Panc1 (cell line): ENCODE results near the gene MORN1.

Source experiments
- POLR2AphosphoS5 ChIP-seq: IDR thresholded peaks from 2 replicates; pipeline ENCODE4 v1.6.1; 2012; ENCODE audit warnings: mild to moderate bottlenecking, low read depth, low read length, moderate library complexity
- SIN3A ChIP-seq: IDR thresholded peaks from 2 replicates; pipeline ENCODE4 v1.6.1; 2012; ENCODE audit warnings: low read depth, mild to moderate bottlenecking, low read length, moderate library complexity, borderline replicate concordance; ENCODE audit not compliant: insufficient read depth
- TCF7L2 ChIP-seq: IDR thresholded peaks from 2 replicates; pipeline ENCODE4 v1.6.1; 2011; ENCODE audit warnings: mild to moderate bottlenecking, low read depth, low read length, inconsistent platforms
- TF ChIP-seq, protein P1 (sequence below): fragments of 450-650 bp; IDR thresholded peaks from 2 replicates; pipeline ENCODE4 v1.5.1; 2017; ENCODE audit warnings: mild to moderate bottlenecking
- TF ChIP-seq, protein P2 (sequence below), 2 experiments: IDR thresholded peaks; 2 replicates each; pipeline ENCODE4 v1.6.1; 2011 to 2012; ENCODE audit warnings: low read depth in 2 of 2, control low read depth in 1 of 2, low read length in 1 of 2, mild to moderate bottlenecking in 1 of 2, moderate library complexity in 1 of 2; ENCODE audit not compliant: insufficient read depth in 1 of 2

DNA sequence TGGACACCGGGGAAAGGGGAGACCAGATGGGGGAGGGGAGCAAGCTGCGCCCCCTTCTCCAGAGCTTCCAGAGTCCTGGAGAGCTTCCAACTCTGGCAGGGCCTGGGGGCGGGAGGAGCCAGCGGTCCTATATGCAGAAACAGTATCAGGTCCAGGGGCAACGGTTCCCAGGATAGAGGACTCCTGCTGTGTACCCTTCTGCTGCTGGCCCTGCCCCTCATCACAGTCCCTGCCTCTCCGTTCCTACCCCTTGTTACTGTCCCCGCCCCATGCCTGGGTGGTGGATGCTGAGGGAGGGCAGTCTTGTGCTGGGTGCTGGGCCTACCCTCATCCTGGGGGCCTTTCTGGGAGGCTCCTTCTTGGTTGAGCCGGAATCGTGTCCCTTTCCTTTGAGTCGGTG is 40.2 kb upstream of the MORN1 start:
- TF ChIP-seq TCF7L2 (no peak), SIN3A (no peak), POLR2AphosphoS5 (no peak)
- TF ChIP-seq, protein P1, sequence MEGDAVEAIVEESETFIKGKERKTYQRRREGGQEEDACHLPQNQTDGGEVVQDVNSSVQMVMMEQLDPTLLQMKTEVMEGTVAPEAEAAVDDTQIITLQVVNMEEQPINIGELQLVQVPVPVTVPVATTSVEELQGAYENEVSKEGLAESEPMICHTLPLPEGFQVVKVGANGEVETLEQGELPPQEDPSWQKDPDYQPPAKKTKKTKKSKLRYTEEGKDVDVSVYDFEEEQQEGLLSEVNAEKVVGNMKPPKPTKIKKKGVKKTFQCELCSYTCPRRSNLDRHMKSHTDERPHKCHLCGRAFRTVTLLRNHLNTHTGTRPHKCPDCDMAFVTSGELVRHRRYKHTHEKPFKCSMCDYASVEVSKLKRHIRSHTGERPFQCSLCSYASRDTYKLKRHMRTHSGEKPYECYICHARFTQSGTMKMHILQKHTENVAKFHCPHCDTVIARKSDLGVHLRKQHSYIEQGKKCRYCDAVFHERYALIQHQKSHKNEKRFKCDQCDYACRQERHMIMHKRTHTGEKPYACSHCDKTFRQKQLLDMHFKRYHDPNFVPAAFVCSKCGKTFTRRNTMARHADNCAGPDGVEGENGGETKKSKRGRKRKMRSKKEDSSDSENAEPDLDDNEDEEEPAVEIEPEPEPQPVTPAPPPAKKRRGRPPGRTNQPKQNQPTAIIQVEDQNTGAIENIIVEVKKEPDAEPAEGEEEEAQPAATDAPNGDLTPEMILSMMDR, result no peak
- TF ChIP-seq, protein P2, sequence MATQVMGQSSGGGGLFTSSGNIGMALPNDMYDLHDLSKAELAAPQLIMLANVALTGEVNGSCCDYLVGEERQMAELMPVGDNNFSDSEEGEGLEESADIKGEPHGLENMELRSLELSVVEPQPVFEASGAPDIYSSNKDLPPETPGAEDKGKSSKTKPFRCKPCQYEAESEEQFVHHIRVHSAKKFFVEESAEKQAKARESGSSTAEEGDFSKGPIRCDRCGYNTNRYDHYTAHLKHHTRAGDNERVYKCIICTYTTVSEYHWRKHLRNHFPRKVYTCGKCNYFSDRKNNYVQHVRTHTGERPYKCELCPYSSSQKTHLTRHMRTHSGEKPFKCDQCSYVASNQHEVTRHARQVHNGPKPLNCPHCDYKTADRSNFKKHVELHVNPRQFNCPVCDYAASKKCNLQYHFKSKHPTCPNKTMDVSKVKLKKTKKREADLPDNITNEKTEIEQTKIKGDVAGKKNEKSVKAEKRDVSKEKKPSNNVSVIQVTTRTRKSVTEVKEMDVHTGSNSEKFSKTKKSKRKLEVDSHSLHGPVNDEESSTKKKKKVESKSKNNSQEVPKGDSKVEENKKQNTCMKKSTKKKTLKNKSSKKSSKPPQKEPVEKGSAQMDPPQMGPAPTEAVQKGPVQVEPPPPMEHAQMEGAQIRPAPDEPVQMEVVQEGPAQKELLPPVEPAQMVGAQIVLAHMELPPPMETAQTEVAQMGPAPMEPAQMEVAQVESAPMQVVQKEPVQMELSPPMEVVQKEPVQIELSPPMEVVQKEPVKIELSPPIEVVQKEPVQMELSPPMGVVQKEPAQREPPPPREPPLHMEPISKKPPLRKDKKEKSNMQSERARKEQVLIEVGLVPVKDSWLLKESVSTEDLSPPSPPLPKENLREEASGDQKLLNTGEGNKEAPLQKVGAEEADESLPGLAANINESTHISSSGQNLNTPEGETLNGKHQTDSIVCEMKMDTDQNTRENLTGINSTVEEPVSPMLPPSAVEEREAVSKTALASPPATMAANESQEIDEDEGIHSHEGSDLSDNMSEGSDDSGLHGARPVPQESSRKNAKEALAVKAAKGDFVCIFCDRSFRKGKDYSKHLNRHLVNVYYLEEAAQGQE (IDR thresholded peaks at IDR 0.05; ENCODE audit: insufficient read depth in 1 of 2, low read depth in 2 of 2, low read length in 1 of 2), result no peak
